SK-N-SH treated with all-trans-retinoic acid at 6 μM for 48 hours (cell line): Measurements from ENCODE around the gene FRMD4B.

Experiments used
- ATAC-seq: fragments of 200-7000 bp; cut with Tn5 transposase; 3 replicates; pipeline ENCODE4 v1.9.1; 2020; ENCODE audit warnings: mild to moderate bottlenecking, moderate library complexity
- ARNTL ChIP-seq: fragments of 450-650 bp; formaldehyde crosslinking; IDR thresholded peaks from 2 replicates; pipeline ENCODE4 v1.5.0; 2020; ENCODE audit warnings: low read depth, mild to moderate bottlenecking, moderate library complexity, borderline replicate concordance
- BACH2 ChIP-seq: fragments of 250-450 bp; sonication (Bioruptor Pico); IDR thresholded peaks from 2 replicates; pipeline ENCODE4 v1.9.0; 2021; ENCODE audit warnings: mild to moderate bottlenecking, borderline replicate concordance
- CREB5 ChIP-seq: fragments of 250-450 bp; sonication (Bioruptor Pico); IDR thresholded peaks from 2 replicates; pipeline ENCODE4 v1.5.1; 2020; ENCODE audit warnings: low read depth, mild to moderate bottlenecking, moderate library complexity
- CSDC2 ChIP-seq: fragments of 250-450 bp; sonication (Bioruptor Pico); IDR thresholded peaks from 2 replicates; pipeline ENCODE4 v1.5.0; 2020; ENCODE audit warnings: mild to moderate bottlenecking, moderate library complexity
- CSRNP3 ChIP-seq: fragments of 250-450 bp; sonication (Bioruptor Pico); IDR thresholded peaks from 2 replicates; pipeline ENCODE4 v1.5.1; 2021; ENCODE audit warnings: mild to moderate bottlenecking, moderate library complexity
- ESRRG ChIP-seq: fragments of 250-450 bp; sonication (Bioruptor Pico); IDR thresholded peaks from 2 replicates; pipeline ENCODE4 v1.6.1; 2021; ENCODE audit warnings: mild to moderate bottlenecking
- GLIS3 ChIP-seq: fragments of 250-450 bp; sonication (Bioruptor Pico); IDR thresholded peaks from 2 replicates; pipeline ENCODE4 v1.5.0; 2020; ENCODE audit warnings: mild to moderate bottlenecking, moderate library complexity
- ISL1 ChIP-seq: fragments of 250-450 bp; sonication (Bioruptor Pico); IDR thresholded peaks from 2 replicates; pipeline ENCODE4 v2.1.2; 2022; ENCODE audit warnings: mild to moderate bottlenecking, moderate library complexity
- OSR1 ChIP-seq: fragments of 250-450 bp; sonication (Bioruptor Pico); IDR thresholded peaks from 2 replicates; pipeline ENCODE4 v1.8.0; 2022; ENCODE audit warnings: moderate library complexity, mild to moderate bottlenecking, inconsistent platforms
- PATZ1 ChIP-seq: fragments of 250-450 bp; sonication (Bioruptor Pico); IDR thresholded peaks from 2 replicates; pipeline ENCODE4 v1.8.0; 2020; ENCODE audit warnings: mild to moderate bottlenecking, moderate library complexity, borderline replicate concordance
- POU6F1 ChIP-seq: fragments of 250-450 bp; sonication (Bioruptor Pico); IDR thresholded peaks from 2 replicates; pipeline ENCODE4 v1.8.0; 2021; ENCODE audit warnings: low read depth, mild to moderate bottlenecking, moderate library complexity, borderline replicate concordance
- PPARA ChIP-seq: fragments of 250-450 bp; sonication (Bioruptor Pico); IDR thresholded peaks from 2 replicates; pipeline ENCODE4 v1.5.0; 2020; ENCODE audit warnings: mild to moderate bottlenecking, borderline replicate concordance
- RARB ChIP-seq: fragments of 250-450 bp; sonication (Bioruptor Pico); IDR thresholded peaks from 2 replicates; pipeline ENCODE4 v1.8.0; 2021; ENCODE audit warnings: mild to moderate bottlenecking, moderate library complexity
- SNAI2 ChIP-seq: fragments of 250-450 bp; sonication (Bioruptor Pico); IDR thresholded peaks from 2 replicates; pipeline ENCODE4 v1.5.0; 2020; ENCODE audit warnings: mild to moderate bottlenecking, moderate library complexity
- TCF4 ChIP-seq: fragments of 250-450 bp; sonication (Bioruptor Pico); IDR thresholded peaks from 2 replicates; pipeline ENCODE4 v1.8.0; 2021; ENCODE audit warnings: mild to moderate bottlenecking, moderate library complexity, borderline replicate concordance
- TOX ChIP-seq: fragments of 250-450 bp; sonication (Bioruptor Pico); IDR thresholded peaks from 2 replicates; pipeline ENCODE4 v1.8.0; 2021; ENCODE audit warnings: mild to moderate bottlenecking, moderate library complexity, borderline replicate concordance
- TSHZ2 ChIP-seq: fragments of 250-450 bp; sonication (Bioruptor Pico); IDR thresholded peaks from 2 replicates; pipeline ENCODE4 v1.5.0; 2020; ENCODE audit warnings: mild to moderate bottlenecking, moderate library complexity
- ZC3H10 ChIP-seq: fragments of 250-450 bp; sonication (Bioruptor Pico); IDR thresholded peaks from 2 replicates; pipeline ENCODE4 v1.5.1; 2021; ENCODE audit warnings: mild to moderate bottlenecking, moderate library complexity
- ZFP3 ChIP-seq: fragments of 250-450 bp; sonication (Bioruptor Pico); IDR thresholded peaks from 2 replicates; pipeline ENCODE4 v1.5.0; 2020; ENCODE audit warnings: mild to moderate bottlenecking, moderate library complexity
- ZFP30 ChIP-seq: fragments of 450-650 bp; formaldehyde crosslinking; IDR thresholded peaks from 2 replicates; pipeline ENCODE4 v1.5.0; 2022; ENCODE audit warnings: mild to moderate bottlenecking, moderate library complexity
- ZNF565 ChIP-seq: fragments of 450-650 bp; formaldehyde crosslinking; conservative IDR thresholded peaks from 2 replicates; pipeline ENCODE4 v1.5.0; 2020; ENCODE audit warnings: low read depth, mild to moderate bottlenecking, moderate library complexity
- ZNF70 ChIP-seq: fragments of 450-650 bp; formaldehyde crosslinking; IDR thresholded peaks from 2 replicates; pipeline ENCODE4 v1.5.0; 2020; ENCODE audit warnings: mild to moderate bottlenecking, moderate library complexity

The FRMD4B gene

GRCh38 chr3:69142797-69143454 lies 243.0 kb downstream of the FRMD4B start:
- TF ChIP-seq PPARA (no peak), TCF4 (CRISPR knock-in tag) (no peak), POU6F1 (CRISPR knock-in tag) (no peak), GLIS3 (no peak), CSRNP3 (no peak), RARB (CRISPR knock-in tag) (no peak), ZC3H10 (no peak), CSDC2 (no peak), TOX (no peak), ARNTL (no peak), ZNF70 (CRISPR knock-in tag) (no peak), ISL1 (no peak)
- no peak for ATAC-seq

- ATAC-seq, result peak; percentile 73
- TF ChIP-seq BACH2 (CRISPR knock-in tag), result no peak
- no peak for TF ChIP-seq ARNTL
- no peak for TF ChIP-seq ZFP30 (CRISPR knock-in tag)
- TF ChIP-seq PPARA, result no peak
- no peak for TF ChIP-seq CSRNP3
- TF ChIP-seq ISL1, result no peak
- TF ChIP-seq SNAI2 (CRISPR knock-in tag), result no peak
- TF ChIP-seq OSR1 (CRISPR knock-in tag), result no peak
- no peak for TF ChIP-seq ZNF70 (CRISPR knock-in tag)
- TF ChIP-seq TOX, result no peak
- no peak for TF ChIP-seq CREB5 (CRISPR knock-in tag)
- no peak for TF ChIP-seq POU6F1 (CRISPR knock-in tag)
- no peak for TF ChIP-seq TCF4 (CRISPR knock-in tag)
- TF ChIP-seq ZC3H10, result no peak
- no peak for TF ChIP-seq ZFP3 (CRISPR knock-in tag)
- TF ChIP-seq GLIS3, result no peak
- TF ChIP-seq CSDC2, result no peak
Observed at GRCh38 chr3:69142090-69142489, 243.8 kb downstream of the FRMD4B start.

GRCh38 chr3:69141313-69141712 lies 244.6 kb downstream of the FRMD4B start:
- no peak for TF ChIP-seq ESRRG (CRISPR knock-in tag)
- TF ChIP-seq ZFP30 (CRISPR knock-in tag), result no peak
- no peak for TF ChIP-seq GLIS3
- TF ChIP-seq ZNF70 (CRISPR knock-in tag), result no peak
- no peak for ATAC-seq

GRCh38 chr3:69137412-69137811 lies 248.5 kb downstream of the FRMD4B start:
- ATAC-seq, result no peak
- TF ChIP-seq ZNF565, result no peak
- TF ChIP-seq ISL1, result no peak
- TF ChIP-seq PATZ1, result no peak
- no peak for TF ChIP-seq ZC3H10
- no peak for TF ChIP-seq ESRRG (CRISPR knock-in tag)
- TF ChIP-seq OSR1 (CRISPR knock-in tag), result no peak
- TF ChIP-seq ARNTL, result no peak
- TF ChIP-seq TSHZ2, result no peak
- TF ChIP-seq CSRNP3, result no peak
